T1000 (cell line): ENCODE results near the gene DNM3.

Experiments used
- DNase-seq: peaks from one replicate; lab custom pipeline; 2025; ENCODE audit warnings: mixed read lengths; lab: John Stamatoyannopoulos, UW

The DNM3 gene

DNA sequence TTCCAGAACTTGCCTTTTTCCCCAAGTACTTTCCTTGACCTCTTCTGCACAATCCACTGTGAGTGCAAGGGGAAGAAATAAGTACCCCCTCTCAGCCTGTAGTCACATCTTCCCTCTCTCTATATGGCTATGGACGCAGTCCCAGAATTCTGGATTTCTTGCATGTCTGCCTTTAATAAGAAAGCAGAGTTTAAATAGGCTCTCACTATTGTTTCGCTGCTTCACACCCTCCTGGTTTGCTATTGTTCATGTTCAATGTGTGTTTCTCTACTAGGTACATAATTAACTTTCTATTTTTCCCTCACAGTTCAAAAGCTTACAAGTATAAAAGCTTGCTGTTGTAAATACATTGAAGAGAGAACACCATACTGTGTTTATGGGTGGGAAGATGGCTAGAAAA lies 397.7 kb downstream of the DNM3 start:
- DNase-seq: no peak

DNA sequence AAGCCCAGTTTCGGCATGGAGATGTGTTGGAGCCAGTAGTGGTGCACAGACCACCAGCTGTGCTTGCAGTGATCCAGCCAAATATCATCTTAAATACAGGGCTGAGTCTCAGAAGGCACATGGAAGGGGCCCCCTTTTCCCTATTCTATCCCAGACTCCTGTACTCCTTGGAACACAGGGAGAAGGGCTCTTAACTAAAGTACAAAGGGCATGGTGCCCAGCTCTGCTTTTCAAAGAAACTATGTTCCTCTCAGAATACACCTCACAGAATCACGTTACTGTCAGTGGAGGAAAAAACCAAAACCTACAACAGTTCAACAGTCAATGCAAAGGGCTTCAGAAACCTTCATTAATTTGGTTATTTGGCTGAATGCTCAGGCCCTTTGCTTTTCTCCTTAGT lies 398.6 kb downstream of the DNM3 start:
- no peak for DNase-seq

DNA sequence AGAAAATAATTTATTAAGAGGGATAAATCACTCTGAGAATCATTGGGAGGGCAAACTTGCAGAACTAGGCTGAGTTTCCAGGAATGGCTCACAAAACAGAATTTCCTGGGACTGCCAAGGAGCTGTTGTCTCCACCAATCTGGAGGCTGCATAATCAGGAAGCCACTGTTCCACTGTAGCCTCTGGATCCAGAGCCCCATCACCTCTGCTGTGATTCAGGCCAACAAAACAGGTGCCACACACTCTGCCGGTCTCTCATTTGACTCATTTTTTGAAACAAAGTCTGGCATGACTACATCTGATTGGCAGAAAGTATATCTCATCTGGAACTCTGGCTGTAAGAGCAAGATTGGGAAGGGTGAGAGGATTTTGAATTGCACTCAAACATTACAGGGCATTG lies 400.2 kb downstream of the DNM3 start:
- no peak for DNase-seq

DNA sequence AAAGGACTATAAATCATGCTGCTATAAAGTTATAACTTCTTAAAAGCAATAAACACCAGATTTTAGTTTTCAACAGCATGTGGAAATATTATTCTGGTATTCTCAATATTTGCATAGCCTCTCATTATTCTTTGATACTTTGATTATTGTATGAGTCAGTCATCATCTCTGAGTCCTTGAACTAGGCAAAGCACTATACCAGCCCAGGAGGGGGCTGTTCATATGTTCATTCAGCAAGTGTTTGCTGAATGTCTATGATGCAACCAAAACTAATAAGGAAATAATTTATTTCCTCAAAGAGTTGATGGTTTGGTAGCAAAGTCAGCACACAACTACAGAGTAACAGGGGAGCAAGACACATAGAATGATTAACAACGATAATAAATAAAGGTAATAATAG lies 403.6 kb downstream of the DNM3 start:
- no peak for DNase-seq

DNA sequence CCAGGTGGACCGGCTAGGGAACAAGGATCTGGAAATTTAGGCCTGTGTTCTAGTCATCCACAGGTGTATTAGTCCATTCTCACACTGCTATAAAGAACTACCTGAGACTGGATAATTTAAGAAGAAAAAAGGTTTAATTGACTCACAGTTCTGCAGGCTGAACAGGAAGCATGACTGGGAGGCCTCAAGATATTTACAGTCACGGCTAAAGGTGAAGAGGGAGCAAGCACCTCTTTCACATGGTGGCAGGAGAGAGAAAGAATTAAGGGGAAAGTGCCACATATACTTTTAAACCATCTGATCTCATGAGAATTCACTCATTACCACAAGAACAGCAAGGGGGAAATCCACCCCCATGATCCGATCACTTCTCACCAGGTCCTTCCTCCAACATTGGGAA lies 404.5 kb downstream of the DNM3 start:
- DNase-seq: no peak

DNA sequence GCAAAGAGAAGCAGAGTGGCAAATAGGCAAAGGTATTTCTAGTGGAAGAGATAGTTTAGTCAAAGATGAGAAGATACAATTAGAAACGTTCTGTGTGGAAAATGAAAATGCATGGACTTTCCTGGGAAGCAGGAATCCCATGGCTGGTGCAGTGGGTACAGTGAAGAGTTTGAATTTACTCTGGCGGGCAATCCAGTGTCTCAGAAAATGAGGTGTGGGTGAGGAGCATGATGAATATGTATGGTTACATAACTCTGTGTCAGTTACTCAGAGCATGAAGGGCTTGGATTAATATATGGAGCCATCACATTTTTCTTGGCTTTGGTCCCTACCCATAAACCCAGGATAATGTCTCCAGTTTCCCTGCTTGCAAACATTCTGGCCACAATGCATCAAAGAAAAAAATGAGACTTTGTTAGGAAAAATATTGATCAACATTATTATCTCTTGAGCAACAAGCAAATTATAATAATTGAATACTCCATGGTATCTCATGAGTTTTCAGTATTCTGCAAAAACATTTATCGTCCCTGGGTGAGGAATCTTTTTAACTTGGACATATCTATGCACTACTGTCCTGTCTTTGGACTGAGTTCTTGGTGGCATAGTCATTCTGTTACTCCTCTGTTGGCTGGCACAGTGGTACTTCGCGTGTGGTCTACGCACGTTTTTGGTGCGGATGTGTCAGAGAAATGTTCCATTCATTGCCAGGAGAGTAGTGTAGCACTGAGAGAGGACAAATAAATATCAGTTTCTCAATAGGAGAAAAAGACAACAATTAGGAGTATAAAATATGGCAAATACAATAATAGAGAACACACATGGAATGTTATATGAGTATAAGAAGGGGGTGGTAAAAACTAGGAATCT lies 405.5 kb downstream of the DNM3 start:
- no peak for DNase-seq

DNA sequence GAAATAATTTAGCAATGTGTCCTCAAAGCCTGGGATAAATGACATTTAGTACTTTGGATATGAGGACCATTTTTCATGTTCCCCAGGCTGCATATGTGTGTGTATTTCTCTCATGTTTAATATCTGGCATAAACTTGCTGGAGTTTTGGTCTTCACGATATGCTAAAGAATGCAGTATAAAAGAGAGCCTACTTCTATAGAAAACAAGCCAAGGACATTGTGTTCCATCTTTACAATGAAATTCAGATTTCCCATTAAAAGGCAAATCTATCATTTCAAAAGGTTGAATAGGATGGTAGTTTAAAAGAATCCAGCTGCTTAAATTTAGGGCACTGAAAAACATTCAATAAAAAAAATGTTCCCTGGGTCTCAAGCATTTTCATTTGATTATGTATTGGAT lies 410.2 kb downstream of the DNM3 start:
- no peak for DNase-seq

DNA sequence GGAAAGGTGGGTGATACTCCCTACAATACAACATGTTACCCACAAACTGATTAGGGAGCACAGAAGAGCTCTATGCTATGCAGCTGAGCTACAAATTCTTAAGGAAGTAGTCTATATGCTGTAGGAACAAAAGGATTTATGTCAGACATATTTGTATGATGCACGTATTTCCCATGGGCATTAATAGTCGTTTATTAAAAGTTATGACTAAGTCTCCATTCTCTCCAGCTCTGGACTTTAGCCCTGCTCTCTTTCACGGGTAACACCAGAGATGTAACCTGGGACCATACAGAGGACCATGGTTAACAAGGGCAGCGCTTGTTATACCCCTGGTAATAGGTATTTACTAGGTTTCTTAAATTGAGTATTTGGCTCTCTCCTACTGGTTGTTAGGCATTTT lies 411.0 kb downstream of the DNM3 start:
- DNase-seq: no peak

DNA sequence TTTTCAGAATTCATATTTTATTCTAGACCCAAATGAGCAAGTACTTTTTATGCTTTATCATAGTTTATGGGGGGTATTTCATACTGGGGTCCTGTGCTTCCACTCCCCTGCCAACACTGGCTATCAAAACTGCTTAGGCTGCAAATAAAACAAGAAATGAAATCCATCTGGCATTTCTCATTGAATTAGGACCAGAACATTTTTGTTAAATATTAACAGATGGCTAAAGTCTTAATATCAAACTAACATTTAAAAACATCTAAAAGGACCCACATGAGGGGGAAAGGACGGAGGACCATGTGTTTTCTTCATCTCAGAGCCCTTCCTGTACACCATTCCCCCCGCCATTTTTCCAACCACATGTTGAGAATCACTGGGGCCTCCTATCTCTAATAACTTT lies 411.7 kb downstream of the DNM3 start:
- DNase-seq: no peak

DNA sequence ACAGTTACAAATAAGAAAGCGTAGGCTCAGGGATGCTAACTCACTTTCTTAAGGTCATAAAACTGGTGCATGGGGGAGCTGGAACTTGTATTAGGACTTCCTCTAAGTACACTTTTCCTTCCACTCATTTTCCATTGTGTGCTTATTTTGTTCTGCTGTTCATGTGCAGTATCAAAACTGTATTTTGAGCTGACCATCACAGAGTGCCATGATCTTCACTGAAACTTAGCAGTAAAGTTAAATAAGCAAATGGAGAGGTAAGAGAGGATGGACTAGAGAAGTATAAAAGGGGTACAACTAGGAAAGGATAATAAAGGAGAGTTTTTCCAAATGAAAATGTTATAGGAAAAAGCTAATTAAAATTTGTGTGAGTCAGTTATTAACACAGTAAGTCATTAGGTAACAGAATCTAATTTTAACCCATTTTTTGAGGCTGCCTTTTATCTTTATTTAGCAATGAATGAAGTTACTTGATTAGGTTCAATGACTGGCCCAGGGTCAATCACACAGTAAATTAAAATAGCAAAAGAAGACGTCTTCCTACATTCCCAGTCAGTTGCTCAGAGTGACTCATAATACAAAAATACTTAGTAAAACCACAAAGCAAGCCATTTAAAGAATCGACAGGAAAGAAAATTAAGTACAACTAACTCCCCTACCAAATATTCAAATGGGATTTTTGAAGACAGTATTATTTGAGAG lies 413.4 kb downstream of the DNM3 start:
- no peak for DNase-seq

DNA sequence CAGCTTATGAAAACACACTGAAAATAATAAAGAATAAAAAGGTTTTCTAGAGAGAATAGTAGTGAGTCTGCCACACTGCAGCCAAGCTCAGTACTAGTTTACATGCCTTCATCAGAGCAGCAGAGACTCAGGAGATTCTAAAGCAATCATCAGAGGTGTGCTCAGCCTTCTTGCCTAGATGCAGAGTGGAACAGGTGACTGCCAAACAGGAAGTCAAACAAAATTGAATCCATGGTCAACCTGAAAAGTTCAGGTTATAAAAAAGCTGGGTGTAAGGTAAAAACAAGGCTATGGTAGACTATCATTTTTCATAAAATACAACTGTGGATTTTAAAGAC lies 413.9 kb downstream of the DNM3 start:
- no peak for DNase-seq

DNA sequence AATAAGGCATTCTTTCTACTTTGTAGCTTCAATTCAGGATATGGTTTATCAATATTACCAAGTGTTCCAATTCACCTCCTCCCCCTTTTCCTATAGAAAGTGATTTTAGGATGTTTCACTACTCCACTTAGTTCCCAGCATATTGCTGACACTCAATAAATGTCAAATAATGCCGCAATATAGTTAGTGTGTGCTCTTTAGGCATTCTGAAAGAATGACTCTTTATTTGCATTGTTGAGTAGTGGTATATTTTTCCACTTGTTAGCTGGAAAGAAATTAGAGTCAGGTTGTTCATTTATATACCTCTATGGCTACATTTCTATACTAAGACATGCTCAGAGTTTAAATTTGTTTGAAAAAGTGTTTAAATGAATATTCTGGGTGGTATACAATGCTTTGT lies 424.6 kb downstream of the DNM3 start:
- no peak for DNase-seq

DNA sequence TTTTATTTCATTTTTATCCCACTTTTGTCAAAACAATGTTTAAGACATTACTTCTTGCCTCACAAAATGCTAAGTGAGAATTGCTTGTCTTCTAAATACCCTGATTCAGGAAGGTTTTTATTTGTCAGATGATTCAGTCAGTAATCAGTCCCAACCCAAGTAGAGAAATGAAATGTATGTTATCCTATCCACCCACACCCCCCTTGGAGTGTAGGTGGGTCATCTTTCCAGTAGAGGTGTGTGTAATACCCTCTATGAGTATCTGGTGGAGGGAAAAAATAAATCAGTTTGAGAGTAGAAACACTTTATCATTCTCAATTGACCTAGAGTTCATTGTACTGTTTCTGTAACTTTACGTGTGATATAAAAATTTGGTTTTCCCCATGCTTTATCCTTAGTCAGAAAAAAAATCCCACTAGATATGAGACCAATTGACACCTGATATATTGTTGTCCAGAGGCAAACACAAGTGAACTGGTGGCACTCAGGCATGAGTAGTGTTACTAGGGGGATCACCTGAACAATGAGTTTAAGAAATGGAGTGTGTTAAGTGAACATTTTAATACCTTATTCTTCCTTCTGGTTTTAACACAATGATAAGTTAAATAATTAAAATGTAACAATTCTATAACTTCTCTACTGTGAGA lies 425.4 kb downstream of the DNM3 start:
- no peak for DNase-seq

DNA sequence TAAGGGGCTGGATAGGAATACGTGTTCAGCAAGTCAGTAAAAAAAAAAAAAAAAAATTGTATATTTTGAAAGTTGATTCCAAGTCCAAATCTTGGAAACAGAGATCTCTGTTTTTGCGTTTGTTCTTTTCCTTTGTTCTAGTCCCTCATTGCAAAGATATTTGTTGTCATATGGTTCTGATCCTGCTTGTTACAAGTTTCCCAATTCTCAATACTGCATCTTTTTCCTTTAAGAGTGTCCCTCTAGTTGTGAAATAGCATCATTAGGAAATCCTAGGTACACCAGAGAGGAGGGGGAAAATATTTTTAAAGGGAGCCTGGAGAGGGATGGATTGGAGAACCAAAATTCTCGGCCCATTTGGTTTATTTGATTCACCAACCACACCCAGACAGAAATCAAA lies 426.9 kb downstream of the DNM3 start:
- DNase-seq: no peak

DNA sequence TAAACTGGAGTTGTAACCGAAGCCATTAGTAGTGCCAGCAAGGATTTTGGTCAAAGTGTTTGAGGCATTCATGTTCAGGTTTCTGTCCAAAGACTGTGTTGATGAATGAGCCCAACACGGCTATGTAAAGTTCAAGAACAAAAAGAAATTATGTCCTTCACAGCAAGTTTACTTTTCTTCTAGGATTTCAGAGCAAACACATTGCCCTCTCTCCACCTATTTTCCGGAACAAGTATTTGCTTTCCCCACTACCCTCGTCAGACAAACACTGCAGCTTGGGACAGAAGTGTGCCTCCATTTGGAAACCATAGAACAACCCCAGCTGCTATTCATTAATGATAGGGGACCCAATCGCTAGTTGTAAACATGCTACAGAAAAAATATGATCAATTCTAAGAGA lies 427.8 kb downstream of the DNM3 start:
- no peak for DNase-seq

DNA sequence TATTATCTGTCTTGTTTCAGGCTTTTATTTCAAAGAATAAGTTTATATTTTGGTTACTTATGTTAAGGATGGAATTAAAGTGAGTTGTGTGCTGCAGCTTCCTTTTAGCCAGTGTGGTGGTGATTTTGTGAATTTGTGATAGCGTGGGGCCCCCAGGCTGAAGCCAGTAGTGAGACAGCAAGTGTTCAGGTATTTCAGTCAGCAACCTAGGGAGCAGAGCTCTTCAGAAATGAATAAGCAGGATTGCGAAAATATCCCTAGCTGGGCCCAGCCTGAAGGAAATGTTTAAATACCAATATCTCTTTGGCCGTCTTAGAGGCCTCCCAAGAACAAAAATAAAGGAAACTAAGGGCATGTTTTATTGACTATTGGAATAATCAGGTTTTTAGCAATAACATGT lies 428.3 kb downstream of the DNM3 start:
- DNase-seq: no peak

DNA sequence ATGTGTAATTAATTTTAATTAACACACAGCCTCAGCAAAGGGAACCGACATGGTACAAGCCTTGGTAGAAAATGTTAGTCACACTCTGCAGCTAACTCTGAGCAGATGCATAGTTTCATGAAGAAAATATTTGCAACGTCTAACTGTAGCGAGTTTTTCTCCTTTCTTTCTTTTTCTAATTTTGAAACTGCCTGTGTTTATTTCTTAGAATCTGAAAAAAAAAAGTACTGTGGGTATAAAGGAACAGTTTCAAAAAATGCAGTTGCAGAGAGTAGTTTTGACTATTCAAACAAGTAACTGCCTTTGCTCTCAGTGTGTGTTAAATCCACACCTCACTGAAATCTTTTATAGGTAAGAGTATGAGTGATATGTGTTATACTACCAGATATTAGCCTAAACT lies 429.3 kb downstream of the DNM3 start:
- DNase-seq: no peak

DNA sequence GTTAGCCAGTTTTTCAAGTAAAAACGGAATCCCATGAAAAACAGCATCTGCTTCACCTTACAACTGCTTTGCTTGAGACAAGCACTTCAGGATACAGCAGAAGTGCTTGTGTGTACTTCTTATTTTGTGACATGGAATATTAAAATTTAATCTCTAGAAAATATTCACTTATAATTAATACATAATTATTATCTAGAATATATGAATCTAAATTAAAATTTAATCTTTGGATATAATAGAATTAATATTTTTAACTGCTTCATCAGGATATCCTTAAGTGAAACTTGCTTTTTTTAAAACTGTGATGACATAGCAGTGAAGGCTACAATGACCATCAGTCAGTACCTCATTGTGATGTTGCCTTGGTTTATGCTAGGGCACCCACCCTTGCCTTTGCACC lies 430.8 kb downstream of the DNM3 start:
- no peak for DNase-seq

DNA sequence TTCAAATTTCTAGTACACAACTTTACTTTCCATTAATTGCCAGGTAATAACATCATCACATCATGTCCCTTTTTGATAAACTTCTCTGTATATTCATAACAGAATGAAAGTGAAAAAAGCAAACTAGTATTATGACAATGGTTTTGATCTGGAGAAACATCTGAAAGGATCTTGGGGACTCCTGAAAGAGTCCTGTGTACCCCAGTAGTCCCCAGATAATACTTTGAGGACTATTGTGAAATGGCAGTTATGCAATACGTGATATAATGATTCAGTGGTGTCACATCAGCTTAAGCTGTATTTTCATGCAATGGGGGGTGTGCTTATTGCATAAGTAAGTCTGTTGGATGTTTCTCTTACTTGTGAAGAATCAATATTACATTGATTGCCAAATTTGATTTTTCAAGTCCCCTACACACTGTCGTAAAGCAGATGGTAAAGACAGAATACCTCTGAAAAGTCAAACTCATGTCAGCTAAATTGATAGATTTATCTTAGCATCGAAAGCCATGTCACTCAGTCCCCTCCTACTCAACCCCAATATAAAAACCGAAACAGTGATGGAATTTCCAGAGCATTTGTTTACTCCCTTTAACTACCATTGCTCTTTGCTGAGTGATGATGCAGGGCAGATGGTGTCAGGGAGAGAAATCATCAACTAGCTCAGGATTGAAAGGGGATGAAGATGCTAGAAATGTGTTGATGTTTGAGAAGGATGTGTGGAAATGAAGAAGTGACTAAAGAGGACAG lies 432.5 kb downstream of the DNM3 start:
- DNase-seq: no peak

DNA sequence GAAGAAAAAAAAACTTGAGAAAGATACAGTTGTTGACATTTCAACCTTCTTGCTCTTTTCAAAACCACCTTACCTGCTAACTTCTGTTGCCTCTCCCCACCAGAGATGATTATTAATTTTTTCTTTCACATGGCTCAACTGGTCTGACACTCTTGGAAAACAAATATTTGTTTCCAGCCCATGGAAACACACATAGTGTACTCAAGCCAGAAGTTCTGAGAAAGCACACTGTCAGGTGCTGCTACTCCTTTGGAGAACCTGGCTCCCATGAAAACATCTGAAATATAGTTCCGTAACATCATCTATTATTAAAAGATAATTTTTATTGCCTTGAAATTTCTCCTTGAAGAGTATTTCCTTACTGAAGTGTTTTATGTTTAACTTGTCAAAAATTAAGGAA lies 434.2 kb downstream of the DNM3 start:
- no peak for DNase-seq

DNA sequence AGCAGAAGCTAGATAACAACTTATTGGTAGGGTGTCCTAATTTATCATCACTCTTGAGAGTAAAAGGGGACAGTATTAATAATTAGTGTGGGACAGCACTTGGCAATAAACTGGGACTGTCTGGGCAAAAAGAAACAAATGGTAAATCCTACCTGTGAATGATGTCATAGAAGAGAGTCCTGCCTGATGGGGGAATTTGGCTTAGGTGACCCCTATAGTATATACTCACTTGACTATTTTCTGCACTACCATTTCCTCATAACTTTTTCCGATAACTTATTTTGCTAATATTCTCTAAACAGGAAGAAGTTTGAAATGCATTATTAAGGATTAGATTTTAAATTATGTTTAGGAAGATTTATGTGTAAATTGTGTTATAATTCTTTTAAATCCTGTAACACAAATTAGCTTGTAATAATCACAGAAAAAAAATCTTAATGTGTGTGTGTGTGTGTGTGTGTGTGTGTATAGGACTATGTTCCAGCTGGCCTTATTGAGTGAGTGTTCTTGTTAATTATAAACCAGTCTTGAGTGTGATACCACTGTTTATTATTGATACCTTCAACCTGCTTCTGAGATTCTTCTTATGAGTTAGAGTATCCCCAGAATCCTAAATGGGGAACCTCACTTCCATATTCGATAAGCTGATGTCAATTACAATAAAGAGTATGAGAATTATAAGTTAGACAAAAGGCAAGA lies 435.0 kb downstream of the DNM3 start:
- DNase-seq: no peak

DNA sequence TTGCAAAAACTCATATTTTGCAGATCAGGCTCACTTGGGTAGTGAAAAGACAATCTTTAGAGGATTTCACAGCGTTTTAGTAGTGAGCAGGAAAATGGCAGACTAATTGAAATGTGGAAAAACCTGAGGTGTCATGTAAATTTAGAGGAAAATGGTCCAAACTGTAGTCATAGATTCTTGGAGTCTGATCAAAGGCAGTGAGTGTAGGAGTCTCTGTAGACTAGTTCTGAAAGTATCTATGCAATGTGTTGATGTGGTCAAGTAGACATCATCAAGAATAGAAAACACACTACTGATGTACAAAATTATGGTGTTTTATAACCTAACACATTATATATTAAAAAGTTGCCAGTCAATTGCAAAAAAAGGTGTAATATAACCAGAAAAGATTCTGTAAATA lies 436.0 kb downstream of the DNM3 start:
- DNase-seq: no peak
